Mesendoderm (in vitro differentiated cells): ENCODE data around the gene PPP2R3A.

Source experiments
- DNase-seq: peaks from one replicate; pipeline ENCODE4 v3.0.0; 2013
- H2AK5ac ChIP-seq: 2 replicates; pipeline ENCODE4 v1.6.1; 2013; ENCODE audit warnings: low read length, inconsistent platforms
- H2BK120ac ChIP-seq: 2 replicates; pipeline ENCODE4 v1.6.1; 2013; ENCODE audit warnings: low read depth, mild to moderate bottlenecking, low read length, moderate library complexity, mixed read lengths
- H2BK15ac ChIP-seq: replicated peaks from 2 replicates; pipeline ENCODE4 v1.6.1; 2013; ENCODE audit warnings: low read depth, mild to moderate bottlenecking, moderate library complexity
- H2BK5ac ChIP-seq: 2 replicates; pipeline ENCODE4 v1.6.1; 2013; ENCODE audit warnings: low read length, inconsistent platforms
- H3K18ac ChIP-seq: 2 replicates; pipeline ENCODE4 v1.6.1; 2013; ENCODE audit warnings: mild to moderate bottlenecking, low read length, mixed read lengths
- H3K23ac ChIP-seq: one replicate; pipeline ENCODE4 v1.6.1; 2013; ENCODE audit warnings: low read length
- H3K27ac ChIP-seq: 2 replicates; pipeline ENCODE4 v1.5.1; 2013; ENCODE audit warnings: low read depth, mild to moderate bottlenecking, inconsistent platforms, low read length, moderate library complexity
- H3K27me3 ChIP-seq: 2 replicates; pipeline ENCODE4 v1.6.1; 2013; ENCODE audit warnings: low read length, control low read depth, mild to moderate bottlenecking, inconsistent platforms; ENCODE audit not compliant: insufficient read depth, poor library complexity
- H3K36me3 ChIP-seq: 2 replicates; pipeline ENCODE4 v1.6.1; 2013; ENCODE audit warnings: low read length, inconsistent platforms; ENCODE audit not compliant: control insufficient read depth, insufficient read depth
- H3K4ac ChIP-seq: one replicate; pipeline ENCODE4 v1.6.1; 2013; ENCODE audit warnings: low read depth, mild to moderate bottlenecking, low read length, moderate library complexity
- H3K4me1 ChIP-seq: 2 replicates; pipeline ENCODE4 v1.6.1; 2013; ENCODE audit warnings: low read depth, low read length, inconsistent platforms; ENCODE audit not compliant: control insufficient read depth
- H3K4me2 ChIP-seq: 2 replicates; pipeline ENCODE4 v1.6.1; 2013; ENCODE audit warnings: low read length
- H3K4me3 ChIP-seq: 2 replicates; pipeline ENCODE4 v1.5.1; 2013; ENCODE audit warnings: mild to moderate bottlenecking, low read length
- H3K56ac ChIP-seq: one replicate; pipeline ENCODE4 v1.6.1; 2013; ENCODE audit warnings: low read length
- H3K79me1 ChIP-seq: 2 replicates; pipeline ENCODE4 v1.6.1; 2013; ENCODE audit warnings: low read length, inconsistent platforms
- H3K79me2 ChIP-seq: 2 replicates; pipeline ENCODE4 v1.6.1; 2013; ENCODE audit warnings: mild to moderate bottlenecking, low read length; ENCODE audit not compliant: control insufficient read depth, insufficient read depth
- H3K9ac ChIP-seq: 2 replicates; pipeline ENCODE4 v1.6.1; 2013; ENCODE audit warnings: low read length, inconsistent platforms
- H4K5ac ChIP-seq: one replicate; pipeline ENCODE4 v1.6.1; 2013; ENCODE audit warnings: low read length
- H4K8ac ChIP-seq: one replicate; pipeline ENCODE4 v1.6.1; 2013; ENCODE audit warnings: low read depth, mild to moderate bottlenecking, control low read depth, low read length, moderate library complexity
- WGBS: extraction: QIAGEN DNeasy Blood & Tissue Kit; methylation state at CpG from one replicate; pipeline ENCODE4 v1.1.7; 2013; ENCODE audit warnings: low lambda C conversion rate, missing lambda C conversion rate; ENCODE audit not compliant: insufficient coverage; ENCODE audit errors: extremely low coverage; 5-methylcytosine and 5-hydroxymethylcytosine counted together

Gene PPP2R3A

DNA sequence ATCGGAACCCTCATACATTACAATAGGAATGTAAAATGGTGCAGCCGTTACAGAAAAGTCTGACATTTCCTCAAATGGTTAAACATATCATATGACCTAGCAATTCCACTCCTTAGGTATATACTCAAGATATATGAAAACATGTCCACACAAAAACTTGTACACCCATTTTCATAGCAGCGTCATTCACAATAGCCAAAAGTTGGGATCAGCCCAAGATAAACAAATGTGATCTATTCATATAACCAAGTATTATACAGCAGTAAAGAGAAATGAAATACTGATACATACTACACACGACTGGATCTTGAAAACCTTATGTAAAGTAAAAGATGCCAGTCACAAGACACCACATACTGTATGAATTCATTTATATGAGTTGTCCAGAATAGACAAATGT lies 128.2 kb downstream of the PPP2R3A start:
- H3K4me1 ChIP-seq: peaks cover under 1% of the 10 kb centered on the region
- H3K23ac ChIP-seq: no peak overlapping the region
- H3K4ac ChIP-seq: no peak overlapping the region
- no peak overlapping the region for H3K4me2 ChIP-seq
- H2BK15ac ChIP-seq: no peak overlapping the region
- no peak overlapping the region for H3K4me3 ChIP-seq
- no CpG with 5 or more reads among the region's 4 CpGs for WGBS
- H4K5ac ChIP-seq: no peak overlapping the region
- H3K27ac ChIP-seq: no peak overlapping the region
- no peak overlapping the region for H3K56ac ChIP-seq
- H3K36me3 ChIP-seq: no peaks in the 10 kb centered on the region
- H2AK5ac ChIP-seq: no peak overlapping the region
- no peaks in the 10 kb centered on the region for H3K79me1 ChIP-seq
- no peak overlapping the region for H2BK120ac ChIP-seq
- H3K27me3 ChIP-seq: no peaks in the 10 kb centered on the region
- DNase-seq: no peak
- H3K9ac ChIP-seq: no peak overlapping the region
- H3K79me2 ChIP-seq: no peaks in the 10 kb centered on the region
- no peak overlapping the region for H3K18ac ChIP-seq
- H4K8ac ChIP-seq: no peak overlapping the region
- H2BK5ac ChIP-seq: no peak overlapping the region

DNA sequence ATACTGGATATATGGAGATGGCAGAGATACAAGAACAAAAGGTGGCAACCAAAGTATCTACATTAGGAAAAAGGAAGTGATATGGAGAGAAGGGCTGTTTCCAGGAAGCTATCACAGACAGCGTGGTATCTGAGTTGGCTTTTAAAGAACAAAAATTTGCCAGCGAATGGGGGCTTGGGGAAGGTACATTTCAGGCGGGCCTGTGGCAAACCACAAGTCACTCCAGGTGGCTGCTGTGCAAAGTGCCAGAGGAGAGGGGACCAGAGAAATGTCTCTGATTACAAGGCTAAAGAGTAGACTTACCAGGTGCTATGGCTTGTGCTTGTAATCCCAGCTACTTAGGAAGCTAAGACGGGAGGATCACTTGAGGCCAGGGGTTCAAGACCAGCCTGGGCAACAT lies 139.5 kb downstream of the PPP2R3A start:
- no peaks in the 10 kb centered on the region for H3K36me3 ChIP-seq
- no peaks in the 10 kb centered on the region for H3K79me2 ChIP-seq
- peak; percentile 0 for DNase-seq
- no peak overlapping the region for H3K23ac ChIP-seq
- no peaks in the 10 kb centered on the region for H3K27me3 ChIP-seq
- no peak overlapping the region for H4K8ac ChIP-seq
- no peak overlapping the region for H2BK15ac ChIP-seq
- no peaks in the 10 kb centered on the region for H3K79me1 ChIP-seq
- H3K4me1 ChIP-seq: no peaks in the 10 kb centered on the region
- no peak overlapping the region for H2AK5ac ChIP-seq
- no peak overlapping the region for H3K4ac ChIP-seq
- no peak overlapping the region for H2BK5ac ChIP-seq
- H4K5ac ChIP-seq: no peak overlapping the region
- no peak overlapping the region for H3K27ac ChIP-seq
- H3K4me3 ChIP-seq: no peak overlapping the region
- H3K56ac ChIP-seq: no peak overlapping the region
- no peak overlapping the region for H2BK120ac ChIP-seq
- no peak overlapping the region for H3K4me2 ChIP-seq
- no peak overlapping the region for H3K18ac ChIP-seq
- no CpG with 5 or more reads among the region's 4 CpGs for WGBS
- H3K9ac ChIP-seq: no peak overlapping the region

DNA sequence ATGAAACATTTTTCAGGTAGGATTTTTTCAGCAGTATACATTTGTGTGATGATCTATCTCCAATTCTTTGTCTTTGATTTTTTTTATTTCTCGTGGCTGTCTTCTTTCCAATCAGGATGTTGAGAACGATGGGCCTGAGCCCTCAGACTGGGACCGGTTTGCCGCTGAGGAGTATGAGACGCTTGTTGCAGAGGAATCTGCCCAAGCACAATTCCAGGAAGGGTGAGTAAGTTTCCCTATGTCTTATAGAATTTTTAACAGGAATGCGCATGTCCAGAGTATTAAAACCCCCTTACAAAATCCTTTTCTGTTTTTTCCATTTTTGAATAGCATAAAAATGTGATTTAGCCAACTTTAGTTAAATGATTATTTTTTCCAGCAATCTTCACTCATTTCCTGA lies 140.6 kb downstream of the PPP2R3A start:
- no peak overlapping the region for H2BK5ac ChIP-seq
- H2BK120ac ChIP-seq: no peak overlapping the region
- H3K4ac ChIP-seq: no peak overlapping the region
- no peak overlapping the region for H4K5ac ChIP-seq
- no peak overlapping the region for H4K8ac ChIP-seq
- no peak overlapping the region for H3K4me3 ChIP-seq
- no peaks in the 10 kb centered on the region for H3K4me1 ChIP-seq
- WGBS: no CpG with 5 or more reads among the region's 6 CpGs
- H3K79me1 ChIP-seq: no peaks in the 10 kb centered on the region
- no peaks in the 10 kb centered on the region for H3K27me3 ChIP-seq
- H3K9ac ChIP-seq: no peak overlapping the region
- no peak overlapping the region for H3K23ac ChIP-seq
- no peak for DNase-seq
- no peaks in the 10 kb centered on the region for H3K79me2 ChIP-seq
- no peak overlapping the region for H3K4me2 ChIP-seq
- no peak overlapping the region for H2BK15ac ChIP-seq
- H3K18ac ChIP-seq: no peak overlapping the region
- no peak overlapping the region for H2AK5ac ChIP-seq
- no peaks in the 10 kb centered on the region for H3K36me3 ChIP-seq
- H3K56ac ChIP-seq: no peak overlapping the region
- H3K27ac ChIP-seq: no peak overlapping the region

DNA sequence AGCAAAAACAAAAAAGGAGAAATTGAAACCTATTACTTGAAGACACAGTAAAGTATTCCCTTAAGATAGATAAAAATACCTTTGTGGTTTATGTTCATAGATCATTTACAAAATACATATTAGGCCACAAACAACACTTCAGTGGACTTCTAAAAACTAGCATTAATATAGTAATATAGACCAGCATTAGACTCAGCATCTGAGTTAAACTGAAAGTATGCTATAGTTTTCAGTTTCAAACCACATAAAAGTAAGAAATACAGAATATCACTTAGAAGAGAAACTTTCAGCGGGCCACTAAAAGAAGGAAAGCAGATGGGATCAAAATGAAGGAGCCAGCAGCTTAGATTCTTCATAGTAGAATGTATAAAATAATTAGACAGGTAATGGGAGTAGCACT lies 144.0 kb downstream of the PPP2R3A start:
- Histone ChIP-seq H3K4me3 (no peak overlapping the region), H2BK15ac (no peak overlapping the region), H3K4me2 (no peak overlapping the region), H3K4ac (no peak overlapping the region), H3K27ac (no peak overlapping the region), H3K18ac (no peak overlapping the region), H3K56ac (no peak overlapping the region), H3K4me1 (no peaks in the 10 kb centered on the region), H2BK120ac (no peak overlapping the region), H4K5ac (no peak overlapping the region), H3K79me2 (no peaks in the 10 kb centered on the region), H4K8ac (no peak overlapping the region), H3K36me3 (no peaks in the 10 kb centered on the region), H3K23ac (no peak overlapping the region), H3K79me1 (no peaks in the 10 kb centered on the region), H2BK5ac (no peak overlapping the region), H2AK5ac (no peak overlapping the region), H3K9ac (no peak overlapping the region), H3K27me3 (no peaks in the 10 kb centered on the region)
- no CpG with 5 or more reads among the region's 1 CpG for WGBS
- DNase-seq: no peak

DNA sequence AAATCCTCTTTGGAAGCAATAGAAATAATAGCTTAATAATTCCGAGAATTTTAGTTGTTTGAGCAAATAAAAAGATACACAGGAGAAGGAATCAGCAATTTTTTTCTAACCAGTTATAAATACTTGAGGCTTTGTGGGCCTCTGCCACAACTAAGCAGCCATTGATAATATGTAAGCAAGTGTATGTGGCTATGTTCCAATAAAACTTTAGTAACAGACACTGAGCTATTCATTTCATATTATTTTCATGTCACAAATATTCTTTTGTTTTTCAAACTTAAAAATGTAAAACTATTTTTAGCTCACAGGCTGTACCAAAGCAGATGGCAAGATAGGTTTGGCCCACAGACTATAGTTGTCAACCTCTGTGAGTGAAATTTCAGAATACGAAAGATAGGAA lies 145.0 kb downstream of the PPP2R3A start:
- H3K4me3 ChIP-seq: no peak overlapping the region
- no peaks in the 10 kb centered on the region for H3K79me1 ChIP-seq
- WGBS: no CpG with 5 or more reads among the region's 2 CpGs
- no peaks in the 10 kb centered on the region for H3K4me1 ChIP-seq
- no peak overlapping the region for H4K8ac ChIP-seq
- no peak overlapping the region for H3K4me2 ChIP-seq
- no peak overlapping the region for H4K5ac ChIP-seq
- no peak overlapping the region for H2BK120ac ChIP-seq
- no peaks in the 10 kb centered on the region for H3K27me3 ChIP-seq
- no peaks in the 10 kb centered on the region for H3K36me3 ChIP-seq
- H3K56ac ChIP-seq: no peak overlapping the region
- H3K4ac ChIP-seq: no peak overlapping the region
- no peaks in the 10 kb centered on the region for H3K79me2 ChIP-seq
- no peak overlapping the region for H3K9ac ChIP-seq
- no peak overlapping the region for H2BK5ac ChIP-seq
- DNase-seq: no peak
- H3K27ac ChIP-seq: no peak overlapping the region
- H2BK15ac ChIP-seq: no peak overlapping the region
- H3K18ac ChIP-seq: no peak overlapping the region
- no peak overlapping the region for H3K23ac ChIP-seq
- H2AK5ac ChIP-seq: no peak overlapping the region

DNA sequence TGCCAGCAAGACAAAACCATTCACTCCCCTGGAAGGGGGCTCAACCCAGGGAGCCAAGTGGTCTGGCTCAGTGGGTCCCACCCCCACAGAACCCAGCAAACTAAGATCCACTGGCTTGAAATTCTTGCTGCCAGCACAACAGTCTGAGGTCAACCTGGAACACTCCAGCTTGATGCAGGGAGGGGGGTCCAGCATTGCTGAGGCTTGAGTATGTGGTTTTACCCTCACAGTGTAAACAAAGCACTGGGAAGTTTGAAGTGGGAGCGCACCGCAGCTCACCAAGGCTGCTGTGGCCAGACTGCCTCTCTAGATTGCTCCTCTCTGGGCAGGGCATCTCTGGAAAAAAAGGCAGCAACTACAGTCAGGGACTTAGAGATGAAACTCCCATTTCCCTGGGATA lies 148.9 kb downstream of the PPP2R3A start:
- Histone ChIP-seq H3K18ac (no peak overlapping the region), H4K8ac (no peak overlapping the region), H4K5ac (no peak overlapping the region), H2BK15ac (no peak overlapping the region), H2BK5ac (no peak overlapping the region), H3K56ac (no peak overlapping the region), H3K23ac (no peak overlapping the region), H3K4me1 (no peaks in the 10 kb centered on the region), H3K4me2 (no peak overlapping the region), H3K27ac (no peak overlapping the region), H3K9ac (no peak overlapping the region), H3K79me1 (no peaks in the 10 kb centered on the region), H3K79me2 (no peaks in the 10 kb centered on the region), H2BK120ac (no peak overlapping the region), H2AK5ac (no peak overlapping the region), H3K36me3 (no peaks in the 10 kb centered on the region), H3K27me3 (no peaks in the 10 kb centered on the region), H3K4me3 (no peak overlapping the region), H3K4ac (no peak overlapping the region)
- no peak for DNase-seq
- no CpG with 5 or more reads among the region's 2 CpGs for WGBS
